Esophagus muscularis mucosa (tissue), 4 donors: ENCODE data around the gene ICE2. TPM values are rescaled to one million over a fixed set of nuclear protein-coding genes. Genes with fewer than 3 reads are reported as not detected.
A peak's percentile ranks its signal among the peaks of the same experiment; 100 is the strongest.
"Not testable (repeated sequence)": the region's sequence is repeated elsewhere in the genome, so short reads cannot be mapped to it uniquely, and the experiment has no call there.

Source experiments
- DNase-seq: peaks from one replicate; pipeline ENCODE4 v3.0.0-alpha.2; 2017; ENCODE audit errors: extremely low spot score
- H3K27ac ChIP-seq, 4 donors: fragments of 200-600 bp; sonication (generic); replicated peaks in 1 of 4; 1 replicate in 3 of 4; 2 replicates in 1 of 4; pipeline ENCODE4 v1.5.1; 2016 to 2019; ENCODE audit warnings: mild to moderate bottlenecking in 1 of 4
- H3K27me3 ChIP-seq, 4 donors: fragments of 200-600 bp; sonication (generic); one replicate each; pipeline versions ENCODE4 v1.5.1 to v1.6.0; 2016 to 2019
- H3K36me3 ChIP-seq, 4 donors: fragments of 200-600 bp; sonication (generic); one replicate each; pipeline ENCODE4 v1.5.1; 2016 to 2019
- H3K4me1 ChIP-seq, 4 donors: fragments of 200-600 bp; sonication (generic); one replicate each; pipeline ENCODE4 v1.5.1; 2016 to 2019
- H3K4me3 ChIP-seq, 4 donors: fragments of 200-600 bp; sonication (generic); 1 replicate in 2 of 4; 2 replicates in 2 of 4; pipeline ENCODE4 v1.5.1; 2016 to 2019; ENCODE audit warnings: mild to moderate bottlenecking in 4 of 4, moderate library complexity in 1 of 4
- H3K9me3 ChIP-seq, 4 donors: fragments of 200-600 bp; sonication (generic); 1 replicate in 3 of 4; 2 replicates in 1 of 4; pipeline ENCODE4 v1.5.1; 2016 to 2019
- CTCF ChIP-seq, 3 experiments: fragments of 200-600 bp in 2 of 3; fragments of 450-650 bp in 1 of 3; sonication (generic) in 2 of 3; IDR thresholded peaks; one replicate each; pipeline ENCODE4 v1.5.1; 2017 to 2019; ENCODE audit warnings: antibody characterized with exemption in 3 of 3, mild to moderate bottlenecking in 2 of 3, moderate library complexity in 1 of 3
- EP300 ChIP-seq: sonication (generic); formaldehyde crosslinking; IDR thresholded peaks from one replicate; pipeline ENCODE4 v1.6.1; 2017; ENCODE audit warnings: antibody characterized with exemption
- POLR2A ChIP-seq: fragments of 450-650 bp; IDR thresholded peaks from one replicate; pipeline ENCODE4 v1.6.1; 2017; ENCODE audit warnings: antibody characterized with exemption, moderate library complexity, mild to moderate bottlenecking, low read depth
- POLR2AphosphoS5 ChIP-seq, 2 donors: sonication (generic); formaldehyde crosslinking; IDR thresholded peaks; one replicate each; pipeline ENCODE4 v1.6.1; 2017; ENCODE audit warnings: antibody characterized with exemption in 2 of 2
- WGBS: methylation state at CpG from one replicate; pipeline ENCODE4 v1.1.5; 2018; 5-methylcytosine and 5-hydroxymethylcytosine counted together
- intact Hi-C: fragments of 100-400 bp; cut with DNase I; formaldehyde crosslinking; loops from one replicate; pipeline ENCODE4 v1.15.1; 2023
- total RNA-seq, 4 donors: library from RNA; depleted of rRNA; stranded (reverse); fragments of >200 nt; gene quantifications; one replicate each; pipeline versions ENCODE4 v1.1.0 to v1.2.1, GENCODE V29; 2016

The ICE2 gene
- total RNA-seq, 4 donors from 2014 or later: 17.4 to 30.4 (median 21.3) TPM

- 98% methylated on average over 3 of the region's 3 CpGs for WGBS
- Histone ChIP-seq H3K27me3 (no peaks in the 10 kb centered on the region), H3K9me3 (no peaks in the 10 kb centered on the region), H3K27ac (no peak overlapping the region), H3K4me1 (peaks cover 0 to 19% (median 17%) of the 10 kb centered on the region in 4 donors), H3K36me3 (peaks cover 0 to under 1% (median 0%) of the 10 kb centered on the region in 4 donors), H3K4me3 (no peak overlapping the region)
- TF ChIP-seq EP300 (no peak), POLR2AphosphoS5 (IDR thresholded peaks at IDR 0.05) (no peak), POLR2A (no peak), CTCF (IDR thresholded peaks at IDR 0.05) (no peak)
- peak; percentile 47 for DNase-seq
- intact Hi-C loops: no loop called here
Observed at GRCh38 chr15:60416484-60416883, 62.5 kb downstream of the ICE2 start.

GRCh38 chr15:60414016-60414682 is 64.8 kb downstream of the ICE2 start:
- Histone ChIP-seq H3K27me3 (no peaks in the 10 kb centered on the region), H3K27ac (peak overlapping the region in 1 of 4 donors; percentile 5)

GRCh38 chr15:60413231-60413824 is 65.6 kb downstream of the ICE2 start:
- Histone ChIP-seq H3K27me3 (no peaks in the 10 kb centered on the region), H3K27ac (peak overlapping the region in 2 of 4 donors; percentile 22 to 27), H3K36me3 (no peaks in the 10 kb centered on the region), H3K4me1 (peaks cover 0 to 19% (median 18%) of the 10 kb centered on the region in 4 donors), H3K4me3 (no peak overlapping the region), H3K9me3 (no peaks in the 10 kb centered on the region)
- WGBS: 35% methylated on average over 6 of the region's 9 CpGs
- no peak for DNase-seq
- TF ChIP-seq CTCF (IDR thresholded peaks at IDR 0.05) (no peak), EP300 (no peak), POLR2AphosphoS5 (IDR thresholded peaks at IDR 0.05) (no peak), POLR2A (no peak)
- intact Hi-C loops: no loop called here

More at GRCh38 chr15:60414016-60414682, 64.8 kb downstream of the ICE2 start:
- Histone ChIP-seq H3K4me3 (no peak overlapping the region), H3K4me1 (peaks cover 0 to 19% (median 17%) of the 10 kb centered on the region in 4 donors), H3K36me3 (no peaks in the 10 kb centered on the region), H3K9me3 (no peaks in the 10 kb centered on the region)
- intact Hi-C loops: no loop called here
- DNase-seq: no peak
- no peak for TF ChIP-seq POLR2AphosphoS5 (IDR thresholded peaks at IDR 0.05)
- no peak for TF ChIP-seq POLR2A
- TF ChIP-seq EP300: no peak
- no peak for TF ChIP-seq CTCF (IDR thresholded peaks at IDR 0.05)
- 56% methylated on average over 10 of the region's 10 CpGs for WGBS

- DNase-seq, H3K36me3 ChIP-seq, H3K27me3 ChIP-seq, H3K9me3 ChIP-seq, intact Hi-C loops, H3K4me3 ChIP-seq: not testable (repeated sequence)
- 94% methylated on average over 21 of the region's 21 CpGs for WGBS
- peak overlapping the region in 1 of 4 donors; percentile 27 for H3K27ac ChIP-seq
- peaks cover 3 to 21% (median 19%) of the 10 kb centered on the region in 4 donors for H3K4me1 ChIP-seq
Observed at GRCh38 chr15:60412807-60413206, 66.1 kb downstream of the ICE2 start.

GRCh38 chr15:60411774-60412425 is 67.0 kb downstream of the ICE2 start:
- Histone ChIP-seq H3K4me3 (no peak overlapping the region), H3K27me3 (no peaks in the 10 kb centered on the region), H3K4me1 (peaks cover 6 to 23% (median 21%) of the 10 kb centered on the region in 4 donors), H3K36me3 (no peaks in the 10 kb centered on the region), H3K27ac (no peak overlapping the region), H3K9me3 (no peaks in the 10 kb centered on the region)
- intact Hi-C loops: no loop called here
- no peak for TF ChIP-seq POLR2AphosphoS5 (IDR thresholded peaks at IDR 0.05)
- TF ChIP-seq CTCF (IDR thresholded peaks at IDR 0.05): no peak
- TF ChIP-seq POLR2A: no peak
- no peak for TF ChIP-seq EP300
- no peak for DNase-seq
- 93% methylated on average over 9 of the region's 9 CpGs for WGBS

- DNase-seq, intact Hi-C loops, H3K36me3 ChIP-seq, H3K27ac ChIP-seq, H3K4me3 ChIP-seq, H3K27me3 ChIP-seq, H3K9me3 ChIP-seq: not testable (repeated sequence)
- peaks cover 6 to 26% (median 21%) of the 10 kb centered on the region in 4 donors for H3K4me1 ChIP-seq
- 96% methylated on average over 9 of the region's 9 CpGs for WGBS
Observed at GRCh38 chr15:60410350-60410749, 68.6 kb downstream of the ICE2 start.
